LNCAP (cell line): ENCODE measurements around the gene COL18A1.

Experiments
- CTCF ChIP-seq: fragments of 450-650 bp; IDR thresholded peaks from 2 replicates; pipeline ENCODE4 v1.5.1; 2017; ENCODE audit warnings: mild to moderate bottlenecking

The COL18A1 gene

GRCh38 chr21:45413922-45414321 is 9.0 kb downstream of the COL18A1 start:
- no peak for TF ChIP-seq CTCF

- TF ChIP-seq CTCF = no peak
Measured at GRCh38 chr21:45414396-45415187, 9.6 kb downstream of the COL18A1 start.

- no peak for TF ChIP-seq CTCF
Measured at GRCh38 chr21:45415188-45415942, 10.4 kb downstream of the COL18A1 start.

GRCh38 chr21:45415943-45416611 is 11.1 kb downstream of the COL18A1 start:
- no peak for TF ChIP-seq CTCF

- no peak for TF ChIP-seq CTCF
Measured at GRCh38 chr21:45416620-45417019, 11.7 kb downstream of the COL18A1 start.

- TF ChIP-seq CTCF = no peak
Measured at GRCh38 chr21:45417256-45417950, 12.4 kb downstream of the COL18A1 start.

- no peak for TF ChIP-seq CTCF
Measured at GRCh38 chr21:45417951-45418300, 13.0 kb downstream of the COL18A1 start.
